Neuronal stem cell (in vitro differentiated cells): Measurements from ENCODE around the gene GALNT12.
A peak's percentile ranks its signal among the peaks of the same experiment; 100 is the strongest.

Source experiments
- DNase-seq: peaks from one replicate; pipeline ENCODE4 v3.0.0-alpha.2; 2013; ENCODE audit warnings: low spot score
- H2AFZ ChIP-seq: one replicate; pipeline ENCODE4 v1.6.1; 2013; ENCODE audit warnings: mild to moderate bottlenecking, low read length, inconsistent platforms
- H2AK5ac ChIP-seq: 2 replicates; pipeline ENCODE4 v1.6.1; 2013; ENCODE audit warnings: low read depth, mild to moderate bottlenecking, inconsistent platforms, low read length, moderate library complexity, mixed read lengths
- H2BK120ac ChIP-seq: 2 replicates; pipeline ENCODE4 v1.6.1; 2013; ENCODE audit warnings: low read depth, mild to moderate bottlenecking, inconsistent platforms, low read length, moderate library complexity, mixed read lengths
- H2BK12ac ChIP-seq: one replicate; pipeline ENCODE4 v1.6.1; 2013; ENCODE audit warnings: low read length, inconsistent platforms
- H2BK15ac ChIP-seq: 2 replicates; pipeline ENCODE4 v1.6.1; 2013; ENCODE audit warnings: mild to moderate bottlenecking, low read length, inconsistent platforms, mixed read lengths
- H2BK5ac ChIP-seq: one replicate; pipeline ENCODE4 v1.6.1; 2013; ENCODE audit warnings: inconsistent platforms, mild to moderate bottlenecking, low read length, moderate library complexity
- H3K14ac ChIP-seq: one replicate; pipeline ENCODE4 v1.6.1; 2013; ENCODE audit warnings: low read length, inconsistent platforms
- H3K18ac ChIP-seq: 2 replicates; pipeline ENCODE4 v1.6.1; 2013; ENCODE audit warnings: low read length, inconsistent platforms
- H3K23ac ChIP-seq: 2 replicates; pipeline ENCODE4 v1.6.1; 2013; ENCODE audit warnings: low read depth, mild to moderate bottlenecking, mixed read lengths, low read length, inconsistent platforms; ENCODE audit not compliant: poor library complexity
- H3K27ac ChIP-seq: replicated peaks from 3 replicates; pipeline ENCODE4 v1.5.1; 2013; ENCODE audit warnings: low read length, inconsistent platforms
- H3K27me3 ChIP-seq, 3 experiments: 2 replicates each; pipeline ENCODE4 v1.6.1; 2013; ENCODE audit warnings: low read length in 3 of 3, mild to moderate bottlenecking in 2 of 3, inconsistent platforms in 1 of 3, low read depth in 1 of 3, mixed read lengths in 1 of 3, moderate library complexity in 1 of 3; ENCODE audit not compliant: control insufficient read depth in 3 of 3, insufficient read depth in 3 of 3
- H3K36me3 ChIP-seq, 2 donors: replicated peaks in 1 of 2; 2 replicates each; pipeline ENCODE4 v1.6.1; 2013; ENCODE audit warnings: low read length in 2 of 2; ENCODE audit not compliant: control insufficient read depth in 2 of 2, insufficient read depth in 2 of 2
- H3K4ac ChIP-seq: 2 replicates; pipeline ENCODE4 v1.6.1; 2013; ENCODE audit warnings: inconsistent platforms, mild to moderate bottlenecking, low read length, moderate library complexity
- H3K4me1 ChIP-seq, 2 donors: 1 replicate in 1 of 2; 2 replicates in 1 of 2; pipeline ENCODE4 v1.6.1; 2013; ENCODE audit warnings: low read length in 2 of 2, low read depth in 1 of 2; ENCODE audit not compliant: control insufficient read depth in 2 of 2, insufficient read depth in 1 of 2
- H3K4me2 ChIP-seq: one replicate; pipeline ENCODE4 v1.6.1; 2013; ENCODE audit warnings: mild to moderate bottlenecking, low read length, inconsistent platforms; ENCODE audit not compliant: insufficient read depth, poor library complexity, severe bottlenecking
- H3K4me3 ChIP-seq, 2 donors: 2 replicates each; pipeline ENCODE4 v1.5.1; 2013; ENCODE audit warnings: low read length in 2 of 2, mild to moderate bottlenecking in 2 of 2, inconsistent platforms in 1 of 2, moderate library complexity in 1 of 2
- H3K79me1 ChIP-seq: one replicate; pipeline ENCODE4 v1.6.1; 2013; ENCODE audit warnings: low read depth, mild to moderate bottlenecking, inconsistent platforms, low read length, moderate library complexity
- H3K9ac ChIP-seq: one replicate; pipeline ENCODE4 v1.6.1; 2013; ENCODE audit warnings: mild to moderate bottlenecking, low read depth, low read length, inconsistent platforms; ENCODE audit not compliant: poor library complexity
- H3K9me3 ChIP-seq, 2 donors: replicated peaks in 1 of 2; 2 replicates each; pipeline versions ENCODE3 to v1.6.1; 2013; ENCODE audit warnings: low read length in 2 of 2, mild to moderate bottlenecking in 2 of 2, inconsistent platforms in 1 of 2, low read depth in 1 of 2, mixed read lengths in 1 of 2, moderate library complexity in 1 of 2; ENCODE audit not compliant: control insufficient read depth in 2 of 2, insufficient read depth in 1 of 2
- H4K8ac ChIP-seq: one replicate; pipeline ENCODE4 v1.6.1; 2013; ENCODE audit warnings: low read depth, mild to moderate bottlenecking, inconsistent platforms, low read length, moderate library complexity
- H4K91ac ChIP-seq: one replicate; pipeline ENCODE4 v1.6.1; 2013; ENCODE audit warnings: low read length, low read depth, mild to moderate bottlenecking, inconsistent platforms; ENCODE audit not compliant: poor library complexity
- WGBS, 2 donors: extraction: QIAGEN DNeasy Blood & Tissue Kit; methylation state at CpG; one replicate each; pipeline ENCODE4 v1.1.7; 2013; ENCODE audit warnings: missing lambda C conversion rate in 2 of 2, mixed read lengths in 1 of 2; ENCODE audit not compliant: insufficient read length in 2 of 2, insufficient replicate concordance in 1 of 2; ENCODE audit errors: extremely low coverage in 2 of 2; 5-methylcytosine and 5-hydroxymethylcytosine counted together

GALNT12 gene

GRCh38 chr9:98786750-98787510, 20.5 kb upstream of the GALNT12 start:
- DNase-seq = no peak
- peaks cover 2% of the 10 kb centered on the region for H3K79me1 ChIP-seq
- H3K4me1 ChIP-seq = peaks cover 7 to 11% of the 10 kb centered on the region in 2 donors

GRCh38 chr9:98787766-98788335, 19.6 kb upstream of the GALNT12 start:
- Histone ChIP-seq H3K9me3 (no peaks in the 10 kb centered on the region), H3K4ac (no peak overlapping the region), H3K4me1 (peaks cover 7 to 13% of the 10 kb centered on the region in 2 donors), H3K9ac (no peak overlapping the region), H2AFZ (no peak overlapping the region), H3K79me1 (peaks cover 4% of the 10 kb centered on the region), H3K36me3 (peaks cover 21 to 64% of the 10 kb centered on the region in 2 donors), H3K14ac (no peak overlapping the region), H2BK120ac (no peak overlapping the region), H3K18ac (no peak overlapping the region), H2BK15ac (no peak overlapping the region), H2BK12ac (no peak overlapping the region), H2AK5ac (no peak overlapping the region), H3K4me3 (no peak overlapping the region), H3K23ac (no peak overlapping the region), H2BK5ac (no peak overlapping the region), H4K8ac (no peak overlapping the region), H3K4me2 (no peak overlapping the region), H4K91ac (no peak overlapping the region), H3K27me3 (no peaks in the 10 kb centered on the region), H3K27ac (no peak overlapping the region)
- no peak for DNase-seq
- WGBS, 2 donors = no CpG with 5 or more reads among the region's 12 CpGs

More at GRCh38 chr9:98786750-98787510, 20.5 kb upstream of the GALNT12 start:
- Histone ChIP-seq H2BK12ac (no peak overlapping the region), H3K27ac (no peak overlapping the region), H3K23ac (no peak overlapping the region), H3K4me3 (no peak overlapping the region), H3K36me3 (peaks cover 21 to 73% of the 10 kb centered on the region in 2 donors), H3K4me2 (no peak overlapping the region), H3K27me3 (no peaks in the 10 kb centered on the region), H4K8ac (no peak overlapping the region), H3K9me3 (no peaks in the 10 kb centered on the region), H2AFZ (no peak overlapping the region), H4K91ac (no peak overlapping the region), H3K14ac (no peak overlapping the region), H2BK5ac (no peak overlapping the region), H3K18ac (no peak overlapping the region), H2BK15ac (no peak overlapping the region), H2AK5ac (no peak overlapping the region), H2BK120ac (no peak overlapping the region), H3K9ac (no peak overlapping the region), H3K4ac (no peak overlapping the region)
- no CpG with 5 or more reads among the region's 4 CpGs for WGBS, 2 donors

GRCh38 chr9:98789483-98790133, 17.9 kb upstream of the GALNT12 start:
- Histone ChIP-seq H3K9ac (no peak overlapping the region), H3K4me1 (peaks cover 7 to 13% of the 10 kb centered on the region in 2 donors), H2AK5ac (peak overlapping the region; percentile 3), H3K14ac (no peak overlapping the region), H3K18ac (peak overlapping the region; percentile 50), H3K79me1 (peaks cover 4% of the 10 kb centered on the region), H2BK12ac (no peak overlapping the region), H3K27ac (no peak overlapping the region), H3K36me3 (peaks cover 15 to 47% of the 10 kb centered on the region in 2 donors), H2BK5ac (no peak overlapping the region), H2BK15ac (no peak overlapping the region), H4K8ac (no peak overlapping the region), H3K27me3 (no peaks in the 10 kb centered on the region), H2AFZ (no peak overlapping the region), H3K9me3 (no peaks in the 10 kb centered on the region), H4K91ac (no peak overlapping the region), H3K4me2 (no peak overlapping the region), H3K4me3 (no peak overlapping the region), H2BK120ac (no peak overlapping the region), H3K4ac (no peak overlapping the region), H3K23ac (peak overlapping the region; percentile 66)
- DNase-seq = no peak
- WGBS, 2 donors = no CpG with 5 or more reads among the region's 5 CpGs
